Endothelial cell of umbilical vein (primary cell): ENCODE measurements around the gene DUSP15. TPM values are rescaled to one million over a fixed set of nuclear protein-coding genes. Genes with fewer than 3 reads are reported as not detected.

Experiments
- BruUV-seq: library from RNA; stranded (reverse); fragments of 400-500 nt; replicated peaks from 2 replicates; lab custom pipeline; 2021; lab: Mats Ljungman, UMichigan
- CTCF ChIA-PET: fragments of 300-600, 350-600 bp; sonication (Branson Sonifier 250); formaldehyde crosslinking; loops from one replicate; lab custom pipeline; 2021; ENCODE audit warnings: antibody characterized with exemption, inconsistent platforms; lab: Charles Lee
- POLR2A ChIA-PET: fragments of 300-600, 350-600 bp; sonication (Branson Sonifier 250); formaldehyde crosslinking; loops from one replicate; lab custom pipeline; 2021; ENCODE audit warnings: antibody characterized with exemption, inconsistent platforms; lab: Charles Lee
- DNase-seq: peaks from one replicate; pipeline ENCODE4 v3.0.0-alpha.2; 2011; ENCODE audit warnings: low read depth, low spot score
- FAIRE-seq: peaks from 2 replicates; lab custom pipeline; 2011; peaks lifted over from hg19 to GRCh38; lab: Jason Lieb, UNC
- H2AFZ ChIP-seq: 2 replicates; pipeline ENCODE4 v1.6.0; 2012; ENCODE audit warnings: low read depth, low read length, control low read depth, inconsistent platforms
- H3K27ac ChIP-seq: 2 replicates; pipeline ENCODE4 v1.5.1; 2011; ENCODE audit warnings: low read depth, mild to moderate bottlenecking, control low read depth, low read length, moderate library complexity; ENCODE audit not compliant: insufficient read depth
- H3K27me3 ChIP-seq, 2 experiments: 2 replicates each; pipeline versions ENCODE4 v1.6.0 to v1.6.1; 2011; ENCODE audit warnings: low read length in 2 of 2, mixed read lengths in 1 of 2; ENCODE audit not compliant: control insufficient read depth in 2 of 2, insufficient read depth in 2 of 2
- H3K36me3 ChIP-seq, 2 experiments: 2 replicates in 1 of 2; 3 replicates in 1 of 2; pipeline ENCODE4 v1.5.1; 2011; ENCODE audit warnings: low read length in 2 of 2, mild to moderate bottlenecking in 1 of 2, moderate library complexity in 1 of 2; ENCODE audit not compliant: control insufficient read depth in 2 of 2, insufficient read depth in 2 of 2; ENCODE audit errors: extremely low read depth in 1 of 2
- H3K4me1 ChIP-seq: 3 replicates; pipeline ENCODE4 v1.5.1; 2011; ENCODE audit warnings: mild to moderate bottlenecking, low read length; ENCODE audit not compliant: control insufficient read depth, insufficient read depth; ENCODE audit errors: extremely low read depth
- H3K4me2 ChIP-seq: 2 replicates; pipeline ENCODE4 v1.6.1; 2011; ENCODE audit warnings: low read length, control low read depth, mixed read lengths; ENCODE audit not compliant: insufficient read depth
- H3K4me3 ChIP-seq, 3 experiments: fragments of 200-600 bp in 1 of 3; sonication (generic), shearing (Covaris generic) in 1 of 3; replicated peaks in 1 of 3; 2 replicates each; pipeline ENCODE4 v1.5.1; 2011 to 2016; ENCODE audit warnings: control low read depth in 3 of 3, low read length in 3 of 3, mild to moderate bottlenecking in 2 of 3, inconsistent platforms in 1 of 3, low read depth in 1 of 3, moderate library complexity in 1 of 3; ENCODE audit not compliant: insufficient read depth in 1 of 3
- H3K79me2 ChIP-seq: 2 replicates; pipeline ENCODE4 v1.6.0; 2012; ENCODE audit warnings: low read length, inconsistent platforms; ENCODE audit not compliant: control insufficient read depth, insufficient read depth
- H3K9ac ChIP-seq: replicated peaks from 2 replicates; pipeline ENCODE3; 2011; ENCODE audit warnings: low read length, control low read depth; ENCODE audit not compliant: insufficient read depth; ENCODE audit errors: extremely low read depth
- H3K9me1 ChIP-seq: replicated peaks from 3 replicates; pipeline ENCODE4 v1.6.0; 2011; ENCODE audit warnings: mild to moderate bottlenecking, low read length; ENCODE audit not compliant: control insufficient read depth, insufficient read depth; ENCODE audit errors: extremely low read depth
- H3K9me3 ChIP-seq: replicated peaks from 2 replicates; pipeline ENCODE4 v1.5.1; 2012; ENCODE audit warnings: low read length, inconsistent platforms; ENCODE audit not compliant: control insufficient read depth, insufficient read depth
- H4K20me1 ChIP-seq: replicated peaks from 2 replicates; pipeline ENCODE3; 2011; ENCODE audit warnings: mild to moderate bottlenecking, low read length; ENCODE audit not compliant: control insufficient read depth, insufficient read depth; ENCODE audit errors: extremely low read depth
- EZH2 ChIP-seq: IDR thresholded peaks from 2 replicates; pipeline ENCODE4 v1.6.1; 2012; ENCODE audit warnings: borderline replicate concordance, low read depth, mild to moderate bottlenecking, moderate library complexity, low read length, inconsistent platforms; ENCODE audit not compliant: severe bottlenecking
- FOS ChIP-seq: IDR thresholded peaks from 2 replicates; pipeline ENCODE4 v1.6.1; 2011; ENCODE audit warnings: mild to moderate bottlenecking, low read length, moderate library complexity, borderline replicate concordance; ENCODE audit not compliant: insufficient read depth
- GATA2 ChIP-seq: IDR thresholded peaks from 2 replicates; pipeline ENCODE4 v1.7.0; 2011; ENCODE audit warnings: low read depth, mild to moderate bottlenecking, moderate library complexity, mixed read lengths, low read length; ENCODE audit not compliant: insufficient read length, insufficient read depth
- JUN ChIP-seq: IDR thresholded peaks from 2 replicates; pipeline ENCODE4 v1.6.1; 2011; ENCODE audit warnings: borderline replicate concordance, low read depth; ENCODE audit not compliant: insufficient read length, insufficient read depth
- MYC ChIP-seq: IDR thresholded peaks from one replicate; pipeline ENCODE4 v1.6.1; 2011; ENCODE audit warnings: mild to moderate bottlenecking, low read depth, low read length
- POLR2A ChIP-seq: IDR thresholded peaks from 2 replicates; pipeline ENCODE4 v1.6.1; 2012; ENCODE audit warnings: low read depth, mild to moderate bottlenecking, control low read depth, low read length
- POLR2AphosphoS5 ChIP-seq: IDR thresholded peaks from 2 replicates; pipeline ENCODE4 v1.6.1; 2012; ENCODE audit warnings: low read depth, mild to moderate bottlenecking, control low read depth, low read length, moderate library complexity; ENCODE audit not compliant: insufficient read depth
- dilution Hi-C: fragments of 300-500 bp; cut with MboI; formaldehyde crosslinking; loops from one replicate; pipeline ENCODE4 v1.15.0; 2019; ENCODE audit warnings: low sequenced_read_pairs; ENCODE audit not compliant: extremely low pct_ligation_motif_present
- intact Hi-C: fragments of 100-400 bp; cut with micrococcal nuclease; formaldehyde crosslinking; loops from one replicate; pipeline ENCODE4 v1.10.0; 2022
- polyA plus RNA-seq, 4 experiments: library from polyadenylated mRNA; depleted of rRNA in 3 of 4; stranded (reverse) in 3 of 4; unstranded in 1 of 4; fragments of >200 nt; gene quantifications; 2 replicates each; pipeline versions ENCODE4 v1.2.1 to v1.2.3, GENCODE V29; 2011 to 2012; ENCODE audit warnings: missing spikeins in 1 of 4
- total RNA-seq: library from RNA; stranded (reverse); gene quantifications from 2 replicates; pipeline ENCODE4 v1.2.3, GENCODE V29; 2021
- TF ChIP-seq, protein P1 (sequence below), 2 donors: IDR thresholded peaks; 1 replicate in 1 of 2; 2 replicates in 1 of 2; pipeline ENCODE4 v1.5.1; 2011; ENCODE audit warnings: low read length in 2 of 2, mild to moderate bottlenecking in 2 of 2, moderate library complexity in 2 of 2, control low read depth in 1 of 2, inconsistent platforms in 1 of 2, low read depth in 1 of 2; ENCODE audit not compliant: insufficient read depth in 1 of 2; ENCODE audit errors: extremely low read depth in 1 of 2
- TF ChIP-seq, protein P2 (sequence below): IDR thresholded peaks from 2 replicates; pipeline ENCODE4 v1.6.1; 2011; ENCODE audit not compliant: insufficient read depth, insufficient read length

DUSP15 gene
- total and polyA plus RNA-seq, 2 donors (not counting 3 experiments of a cell fraction or from before 2014, with no cell fraction given), result 0.33 TPM; not detected in 1

DNA sequence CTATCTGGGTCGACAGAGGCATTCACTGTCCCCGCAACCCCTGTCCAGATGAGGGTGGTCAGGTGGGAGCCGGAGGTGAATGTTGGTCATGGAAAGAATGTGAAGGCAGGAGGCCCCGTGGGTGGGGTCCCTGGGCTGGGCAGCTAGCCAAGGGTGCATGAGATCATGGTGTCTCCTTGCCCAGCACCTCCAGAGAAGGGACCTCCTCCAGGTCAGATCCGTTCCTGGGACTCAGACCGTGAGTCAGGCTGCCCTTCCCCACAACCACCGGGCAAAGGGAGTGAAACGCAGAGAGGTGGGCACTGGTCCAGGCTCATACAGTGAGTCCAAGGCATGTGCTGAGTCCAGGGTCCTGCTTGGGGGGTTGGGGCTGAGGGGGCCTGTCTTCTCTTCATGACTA lies 28.4 kb downstream of the DUSP15 start:
- no TSS peak for BruUV-seq
- TF ChIP-seq MYC, result no peak
- TF ChIP-seq, protein P1, sequence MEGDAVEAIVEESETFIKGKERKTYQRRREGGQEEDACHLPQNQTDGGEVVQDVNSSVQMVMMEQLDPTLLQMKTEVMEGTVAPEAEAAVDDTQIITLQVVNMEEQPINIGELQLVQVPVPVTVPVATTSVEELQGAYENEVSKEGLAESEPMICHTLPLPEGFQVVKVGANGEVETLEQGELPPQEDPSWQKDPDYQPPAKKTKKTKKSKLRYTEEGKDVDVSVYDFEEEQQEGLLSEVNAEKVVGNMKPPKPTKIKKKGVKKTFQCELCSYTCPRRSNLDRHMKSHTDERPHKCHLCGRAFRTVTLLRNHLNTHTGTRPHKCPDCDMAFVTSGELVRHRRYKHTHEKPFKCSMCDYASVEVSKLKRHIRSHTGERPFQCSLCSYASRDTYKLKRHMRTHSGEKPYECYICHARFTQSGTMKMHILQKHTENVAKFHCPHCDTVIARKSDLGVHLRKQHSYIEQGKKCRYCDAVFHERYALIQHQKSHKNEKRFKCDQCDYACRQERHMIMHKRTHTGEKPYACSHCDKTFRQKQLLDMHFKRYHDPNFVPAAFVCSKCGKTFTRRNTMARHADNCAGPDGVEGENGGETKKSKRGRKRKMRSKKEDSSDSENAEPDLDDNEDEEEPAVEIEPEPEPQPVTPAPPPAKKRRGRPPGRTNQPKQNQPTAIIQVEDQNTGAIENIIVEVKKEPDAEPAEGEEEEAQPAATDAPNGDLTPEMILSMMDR (IDR thresholded peaks at IDR 0.05; ENCODE audit: extremely low read depth in 1 of 2, insufficient read depth in 1 of 2, low read depth in 1 of 2, low read length in 2 of 2), result no peak
- no peak for TF ChIP-seq JUN
- peak; percentile 38 for TF ChIP-seq FOS
- no peak for TF ChIP-seq EZH2
- no peak for TF ChIP-seq POLR2AphosphoS5
- TF ChIP-seq, protein P2, sequence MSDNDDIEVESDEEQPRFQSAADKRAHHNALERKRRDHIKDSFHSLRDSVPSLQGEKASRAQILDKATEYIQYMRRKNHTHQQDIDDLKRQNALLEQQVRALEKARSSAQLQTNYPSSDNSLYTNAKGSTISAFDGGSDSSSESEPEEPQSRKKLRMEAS, result no peak
- TF ChIP-seq GATA2, result no peak
- no peak for TF ChIP-seq POLR2A
- no peaks in the 10 kb centered on the region for H3K9me3 ChIP-seq
- peak overlapping the region; percentile 64 for H3K27ac ChIP-seq
- POLR2A ChIA-PET, result no interaction called here
- peak; percentile 84 for FAIRE-seq
- dilution Hi-C loops (no loop called here), intact Hi-C loops (loop anchor here (1.0 kb wide), 1 partner anchor 19 kb away; no protein-coding TSS in a partner anchor)
- peaks cover 41% of the 10 kb centered on the region for H3K4me1 ChIP-seq
- H3K9me1 ChIP-seq, result no peaks in the 10 kb centered on the region
- peak; percentile 63 for DNase-seq
- CTCF ChIA-PET, result interaction anchor here (1.4 to 18.2 kb wide), 3 partner anchors 14 to 189 kb away, joined by 4 to 619 read pairs (median 7); partner anchors contain the start of gene MYLK2
- peak overlapping the region; percentile 19 for H3K4me2 ChIP-seq
- peak overlapping the region; percentile 41 for H3K9ac ChIP-seq
- H3K27me3 ChIP-seq, result no peaks in the 10 kb centered on the region
- no peaks in the 10 kb centered on the region for H3K79me2 ChIP-seq
- H4K20me1 ChIP-seq, result no peaks in the 10 kb centered on the region
- no peak overlapping the region for H3K4me3 ChIP-seq
- H2AFZ ChIP-seq, result no peak overlapping the region
- H3K36me3 ChIP-seq, result no peaks in the 10 kb centered on the region
